Hematopoietic multipotent progenitor cell treated with erythropoietin and hydrocortisone succinate and interleukin-3 and kit ligand, for 17 days (in vitro differentiated cells): Measurements from ENCODE around the gene SNX10.
A peak's percentile ranks its signal among the peaks of the same experiment; 100 is the strongest.

Source experiments
- DNase-seq: peaks from one replicate; pipeline ENCODE4 v3.0.0-alpha.2; 2015; ENCODE audit warnings: low spot score

Gene SNX10

GRCh38 chr7:26337232-26337865, 45.7 kb downstream of the SNX10 start:
- DNase-seq, result no peak

- DNase-seq, result no peak
Measured at GRCh38 chr7:26340476-26341018, 48.9 kb downstream of the SNX10 start.

DNA sequence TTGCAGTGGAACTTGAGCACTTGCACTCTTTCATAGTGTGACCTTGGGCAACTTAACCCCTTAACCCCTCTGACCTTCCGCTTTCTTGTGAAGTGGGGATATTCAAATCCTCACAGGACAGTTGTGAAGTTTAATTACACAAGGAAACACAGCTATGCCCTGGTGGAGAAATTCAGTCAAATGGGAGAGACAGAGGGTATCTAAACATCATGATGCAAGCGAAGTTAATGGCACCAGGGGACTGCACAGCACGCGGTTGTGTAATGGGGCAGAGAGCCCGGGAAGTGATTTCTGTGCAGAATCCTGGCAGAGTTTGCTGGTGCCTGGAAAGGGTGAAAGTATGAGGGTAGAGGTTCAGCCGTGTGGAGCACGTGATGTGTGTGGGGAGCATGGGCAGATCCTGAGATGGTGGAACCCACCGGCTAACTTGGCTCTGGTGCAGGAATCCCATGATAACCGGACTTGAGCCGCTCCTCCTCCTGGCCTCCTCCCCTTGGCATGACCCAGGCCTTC, 51.7 kb downstream of the SNX10 start:
- no peak for DNase-seq

DNA sequence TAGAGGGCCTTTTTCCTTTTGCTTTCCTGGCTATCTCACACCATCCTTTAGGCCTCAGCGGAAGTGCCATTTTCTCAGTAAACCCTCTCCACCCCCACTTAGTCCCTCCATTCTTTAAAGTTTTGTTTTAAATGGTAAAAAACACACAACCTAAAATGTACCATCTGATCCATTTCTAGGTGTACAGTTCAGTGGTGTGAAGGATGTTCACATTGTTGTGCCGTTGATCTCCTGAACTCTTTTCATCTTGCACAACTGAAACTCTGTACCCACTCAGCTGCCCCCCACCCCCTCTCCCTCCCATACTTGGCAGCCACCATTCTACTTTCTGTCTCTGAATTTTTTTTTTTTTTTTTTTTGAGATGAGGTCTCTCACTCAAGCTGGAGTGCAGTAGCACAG, 52.2 kb downstream of the SNX10 start:
- DNase-seq, result no peak

DNA sequence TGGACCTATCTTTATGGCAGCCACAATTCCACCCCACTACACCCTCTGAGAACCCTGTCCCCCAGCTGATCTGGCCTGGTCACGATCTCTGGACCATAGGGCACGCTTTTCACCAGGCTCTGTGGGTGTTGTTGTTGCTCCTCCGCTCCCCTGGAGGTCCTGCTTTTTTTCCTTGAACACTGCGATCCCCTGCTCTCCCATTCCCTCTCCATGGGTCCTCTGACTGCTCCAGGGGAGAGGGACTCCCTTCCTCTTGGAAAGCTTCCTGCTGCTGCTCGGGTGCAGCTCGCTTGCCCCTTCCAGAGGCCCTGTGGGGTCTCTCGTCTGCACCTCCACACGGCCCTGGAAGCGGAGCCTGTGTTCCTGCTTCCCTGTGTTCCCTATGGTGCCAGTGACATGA, 53.5 kb downstream of the SNX10 start:
- DNase-seq, result no peak

- no peak for DNase-seq
Measured at GRCh38 chr7:26345837-26346236, 54.2 kb downstream of the SNX10 start.

DNA sequence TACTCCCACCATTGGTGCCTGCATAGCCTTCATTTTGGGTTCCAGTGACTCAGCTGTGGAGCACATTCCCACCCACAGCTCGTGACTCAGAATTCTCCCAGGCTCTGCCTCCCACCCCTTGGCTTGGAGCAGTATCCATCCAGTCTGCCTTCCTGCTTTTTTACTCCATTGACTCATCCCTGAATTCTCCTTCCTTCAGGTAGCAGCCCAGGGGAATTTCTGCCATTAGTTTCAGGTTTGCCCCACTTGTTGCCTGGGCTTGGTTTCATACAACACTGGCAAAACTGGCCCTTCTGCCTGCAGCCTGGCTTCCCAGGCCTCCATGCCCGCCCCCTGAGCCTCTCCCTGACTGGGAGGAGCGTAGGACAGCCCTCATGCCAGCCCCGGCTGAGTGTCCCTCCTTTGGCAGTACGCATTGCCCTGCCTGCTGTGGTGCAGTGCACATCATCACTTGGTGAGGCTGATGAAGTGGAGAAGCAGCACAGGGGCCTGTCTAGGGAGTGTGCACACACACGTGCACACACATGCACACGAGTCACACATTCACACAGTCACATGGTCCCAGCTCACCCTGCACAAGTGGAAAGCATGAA, 55.0 kb downstream of the SNX10 start:
- DNase-seq, result no peak

DNA sequence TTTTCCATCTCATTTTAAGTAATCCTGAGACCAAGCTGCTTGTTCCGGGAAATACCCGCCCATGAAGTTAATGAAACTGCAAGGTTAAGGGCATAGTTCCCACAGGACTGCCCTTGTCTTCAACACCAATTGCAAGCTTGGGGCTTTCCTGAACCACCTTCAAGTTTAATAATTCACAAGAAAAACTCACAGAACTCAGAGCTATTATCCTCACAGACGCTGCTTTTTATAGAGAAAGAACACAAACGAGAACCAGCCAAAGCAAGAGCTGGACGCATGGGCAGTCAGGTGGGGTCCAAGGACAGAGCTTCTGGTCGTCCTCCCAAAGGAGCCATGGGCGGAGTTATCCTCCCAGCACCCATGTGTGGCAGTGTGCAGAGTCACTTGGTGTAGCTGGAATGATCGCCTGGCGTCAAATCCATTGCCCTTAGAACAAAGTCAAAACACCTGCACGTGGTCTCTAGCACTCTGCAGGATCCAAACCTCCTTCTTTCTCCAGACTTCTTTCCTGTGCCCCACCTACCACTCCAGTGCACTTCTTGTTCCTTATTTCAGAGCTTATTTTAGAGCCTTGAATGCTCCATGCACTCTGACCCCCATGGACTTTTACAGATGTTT, 56.7 kb downstream of the SNX10 start:
- no peak for DNase-seq

DNA sequence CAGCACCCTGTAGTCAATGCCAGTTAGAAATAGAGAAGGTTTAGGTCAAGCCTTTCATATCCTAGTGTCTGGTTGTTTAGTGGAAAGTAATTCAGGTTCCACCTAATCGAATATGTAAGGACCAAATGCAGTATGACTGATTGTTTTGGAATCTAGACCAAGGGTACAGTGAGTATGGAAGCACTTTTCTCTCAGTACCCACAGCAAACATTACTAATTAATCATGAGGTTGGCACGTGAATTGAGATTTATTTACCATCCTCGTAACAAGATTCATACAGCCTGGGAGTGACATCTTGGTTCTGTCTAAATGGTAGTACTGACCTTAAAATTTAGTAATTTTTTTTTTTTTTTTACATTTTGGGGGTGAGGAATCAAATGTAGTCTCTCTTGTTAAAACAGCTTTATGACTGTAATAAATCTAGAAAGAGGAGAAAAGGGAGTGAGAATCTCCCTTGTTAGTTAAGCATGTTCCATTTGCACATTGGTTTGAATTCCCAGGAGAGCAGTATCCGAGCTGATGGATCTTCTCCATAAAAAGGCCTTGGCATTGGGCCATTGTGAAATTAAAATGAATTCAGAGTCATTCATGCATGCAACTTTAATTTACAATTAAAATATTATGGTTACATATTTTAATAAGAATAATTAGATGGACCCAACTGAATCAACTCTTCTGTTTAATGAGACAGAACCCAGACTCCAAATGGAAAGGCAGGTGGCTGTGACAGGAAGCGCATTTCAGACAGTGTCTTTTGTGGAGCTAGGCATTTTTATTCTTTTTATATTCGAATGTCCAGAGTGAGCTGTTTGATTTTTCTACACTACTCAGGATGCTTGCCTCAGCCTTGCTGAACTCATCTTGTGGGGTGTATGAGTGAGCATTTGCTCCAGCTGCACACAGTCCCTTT, 57.6 kb downstream of the SNX10 start:
- DNase-seq, result no peak

DNA sequence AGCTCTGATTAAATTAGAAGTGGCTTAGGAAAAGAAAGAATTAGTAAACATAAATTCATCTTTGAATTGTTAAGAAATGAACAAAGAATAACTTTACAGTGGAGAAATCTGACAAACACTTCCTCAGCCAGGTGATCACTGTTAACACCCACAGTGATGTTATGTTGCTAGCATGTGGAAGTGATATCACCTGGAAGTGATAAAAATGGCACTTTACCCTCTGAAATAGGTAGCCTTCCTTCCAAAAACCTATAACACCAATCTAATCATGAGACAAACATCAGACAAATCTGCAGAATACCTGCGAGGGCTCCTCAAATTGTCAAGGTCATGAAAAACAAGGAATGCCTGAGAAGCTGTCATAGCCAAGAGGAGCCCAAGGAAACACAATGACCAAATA, 59.5 kb downstream of the SNX10 start:
- no peak for DNase-seq

DNA sequence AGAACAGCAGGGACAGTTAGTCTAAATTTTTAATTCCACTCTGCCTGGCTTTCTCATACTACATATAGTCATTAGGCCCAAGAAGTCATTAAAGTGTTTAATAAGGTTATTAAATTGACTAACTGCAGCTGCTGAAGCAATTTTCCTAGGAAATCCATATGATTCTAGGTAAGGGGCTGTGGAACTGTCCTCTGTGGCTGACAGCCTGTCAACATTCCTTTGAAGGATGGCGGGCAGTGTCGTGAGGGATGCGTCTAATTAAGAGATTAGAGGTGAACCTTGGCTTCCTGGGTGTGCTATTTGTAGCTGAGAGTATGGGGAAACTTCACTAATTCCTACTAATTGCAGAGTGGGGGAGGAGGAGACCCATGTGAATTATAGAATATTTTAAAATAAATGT, 64.6 kb downstream of the SNX10 start:
- DNase-seq, result no peak

- no peak for DNase-seq
Measured at GRCh38 chr7:26356929-26357798, 65.5 kb downstream of the SNX10 start.

DNA sequence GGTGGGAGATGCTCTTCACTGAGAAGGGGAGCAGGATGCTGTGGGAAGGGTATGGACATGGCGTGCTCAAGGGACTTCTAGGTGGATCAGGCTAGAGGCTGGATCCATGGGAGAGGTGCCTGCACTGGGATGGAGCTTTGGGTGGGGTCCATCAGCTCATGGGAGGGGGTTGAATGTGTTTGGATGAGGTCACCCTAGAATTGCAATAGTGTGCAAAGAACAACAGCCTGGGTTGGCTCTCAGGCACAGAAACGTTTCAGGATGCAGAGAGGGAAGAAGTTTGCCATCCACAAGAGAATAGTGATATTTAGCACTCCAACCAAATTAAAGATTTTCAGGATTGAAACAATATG, 66.1 kb downstream of the SNX10 start:
- DNase-seq, result no peak

- DNase-seq, result no peak
Measured at GRCh38 chr7:26360650-26361049, 69.0 kb downstream of the SNX10 start.

- DNase-seq, result no peak
Measured at GRCh38 chr7:26361637-26362036, 70.0 kb downstream of the SNX10 start.

GRCh38 chr7:26363465-26363864, 71.8 kb downstream of the SNX10 start:
- no peak for DNase-seq

DNA sequence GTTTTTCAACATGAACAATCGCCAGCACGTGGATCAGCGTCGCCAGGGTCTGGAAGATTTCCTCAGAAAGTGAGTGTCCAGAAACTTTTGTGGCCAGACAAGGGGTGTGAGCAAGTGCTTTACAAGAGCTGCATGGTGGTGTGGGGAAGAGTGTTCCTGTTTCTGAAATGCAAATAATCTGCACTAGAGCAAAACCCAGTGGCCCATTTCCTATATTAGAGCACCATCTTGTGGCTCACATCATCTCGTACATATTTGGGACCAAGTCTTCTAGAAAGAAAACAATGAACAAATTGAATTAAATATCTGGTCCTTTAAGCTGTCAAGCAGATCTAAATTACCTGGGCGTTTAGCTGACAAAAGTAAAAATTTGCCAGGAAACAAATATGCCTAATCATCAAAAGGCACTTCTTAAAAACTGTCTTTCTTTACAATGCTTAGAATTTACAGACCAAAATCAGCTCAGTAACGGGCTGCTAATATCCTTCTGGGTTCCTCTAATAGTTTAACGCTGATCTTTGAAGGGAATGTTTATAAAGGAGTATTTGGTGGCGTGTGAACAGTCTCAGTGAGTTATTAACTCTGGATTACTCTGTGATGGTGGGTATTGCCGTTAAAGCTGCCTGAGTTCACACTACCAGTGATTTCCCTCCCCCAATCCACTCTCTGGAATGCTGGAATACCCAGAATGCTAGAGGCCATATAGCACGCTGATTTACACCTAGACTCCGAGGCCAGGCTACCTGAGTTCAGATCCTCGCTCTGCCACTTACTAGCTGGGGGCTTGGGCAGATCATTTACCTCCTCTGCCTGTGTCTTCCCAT, 73.6 kb downstream of the SNX10 start:
- DNase-seq, result peak; percentile 80

GRCh38 chr7:26365901-26366275, 74.2 kb downstream of the SNX10 start:
- peak; percentile 74 for DNase-seq

GRCh38 chr7:26367219-26367711, 75.6 kb downstream of the SNX10 start:
- DNase-seq, result no peak

DNA sequence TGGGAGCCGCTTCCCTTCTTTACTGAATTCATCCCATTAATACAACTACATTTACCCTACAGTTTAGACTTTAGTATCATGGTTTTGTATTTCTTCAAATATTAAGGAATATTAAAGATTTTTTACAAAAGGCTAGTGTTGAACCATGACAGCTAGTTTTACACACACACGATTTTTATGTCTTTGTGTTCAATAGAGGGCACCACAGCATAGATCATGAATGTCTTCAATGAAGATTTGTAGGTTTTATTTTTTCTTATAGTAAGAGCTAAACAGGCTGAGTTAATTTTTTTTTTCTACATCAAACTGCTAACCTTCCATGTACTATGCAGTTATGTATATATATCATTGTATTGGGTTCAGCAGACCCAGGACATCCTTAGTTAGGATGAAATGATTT, 76.9 kb downstream of the SNX10 start:
- no peak for DNase-seq
